GM12878 (cell line): ENCODE data around the gene SMPD2. TPM values are rescaled to one million over a fixed set of nuclear protein-coding genes. Genes with fewer than 3 reads are reported as not detected.

ENCODE experiments used
- ATAC-seq: fragments of 200-7000 bp; cut with Tn5 transposase; 3 replicates; pipeline ENCODE4 v1.9.1; 2020; ENCODE audit warnings: mild to moderate bottlenecking, moderate library complexity
- BruUV-seq: library from RNA; stranded (reverse); fragments of 400-500 nt; replicated peaks from 2 replicates; lab custom pipeline; 2021; lab: Mats Ljungman, UMichigan
- CTCF ChIA-PET: fragments of 300-600 bp; sonication (Branson Sonifier 250); formaldehyde crosslinking; extraction: SDS; loops from one replicate; lab custom pipeline; 2021; ENCODE audit warnings: inconsistent platforms; lab: Yijun Ruan, JAX
- POLR2A ChIA-PET: fragments of 350-600 bp; formaldehyde crosslinking; extraction: SDS; loops from one replicate; lab custom pipeline; 2021; ENCODE audit warnings: inconsistent platforms; lab: Charles Lee
- RAD21 ChIA-PET: fragments of 300-600 bp; sonication (Branson Sonifier 250); formaldehyde crosslinking; loops from one replicate; lab custom pipeline; 2023; ENCODE audit warnings: antibody characterized with exemption; ENCODE audit not compliant: unreplicated experiment; lab: Charles Lee
- SMC1A ChIA-PET: fragments of 300-600 bp; sonication (Branson Sonifier 250); formaldehyde crosslinking; loops from one replicate; lab custom pipeline; 2023; ENCODE audit not compliant: unreplicated experiment, uncharacterized antibody; lab: Charles Lee
- DNase-seq: peaks from one replicate; pipeline ENCODE4 v3.0.0-alpha.2; 2011; ENCODE audit warnings: low read depth, low spot score
- FAIRE-seq: peaks from 3 replicates; lab custom pipeline; 2011; peaks lifted over from hg19 to GRCh38; lab: Jason Lieb, UNC
- H2AFZ ChIP-seq: 2 replicates; pipeline ENCODE4 v1.6.0; 2011; ENCODE audit warnings: low read depth, low read length, control low read depth; ENCODE audit not compliant: control insufficient read depth
- H3K27ac ChIP-seq: 2 replicates; pipeline ENCODE4 v1.5.1; 2011; ENCODE audit warnings: control low read depth; ENCODE audit not compliant: control insufficient read depth, insufficient read depth
- H3K27me3 ChIP-seq, 2 experiments: replicated peaks in 1 of 2; 2 replicates each; pipeline versions ENCODE4 v1.6.0 to v1.6.1; 2011; ENCODE audit warnings: low read length in 1 of 2; ENCODE audit not compliant: control insufficient read depth in 2 of 2, insufficient read depth in 2 of 2
- H3K36me3 ChIP-seq, 2 experiments: 2 replicates each; pipeline ENCODE4 v1.5.1; 2011; ENCODE audit warnings: low read length in 1 of 2; ENCODE audit not compliant: control insufficient read depth in 2 of 2, insufficient read depth in 2 of 2
- H3K4me1 ChIP-seq: 2 replicates; pipeline ENCODE4 v1.6.1; 2011; ENCODE audit warnings: mild to moderate bottlenecking, low read length, moderate library complexity, mixed read lengths; ENCODE audit not compliant: control insufficient read depth, insufficient read depth
- H3K4me2 ChIP-seq: 2 replicates; pipeline ENCODE4 v1.6.0; 2011; ENCODE audit warnings: control low read depth; ENCODE audit not compliant: control insufficient read depth, insufficient read depth
- H3K4me3 ChIP-seq: fragments of 200-600 bp; sonication (generic); 2 replicates; pipeline ENCODE4 v1.5.1; 2016
- H3K79me2 ChIP-seq: 2 replicates; pipeline ENCODE4 v1.6.0; 2011; ENCODE audit warnings: low read length; ENCODE audit not compliant: control insufficient read depth, insufficient read depth
- H3K9ac ChIP-seq: 2 replicates; pipeline ENCODE4 v1.8.0; 2011; ENCODE audit warnings: low read length, control low read depth, mixed read lengths; ENCODE audit not compliant: control insufficient read depth, insufficient read depth
- H3K9me3 ChIP-seq: replicated peaks from 3 replicates; pipeline ENCODE4 v1.5.1; 2011; ENCODE audit warnings: mild to moderate bottlenecking, low read length; ENCODE audit not compliant: control insufficient read depth, insufficient read depth
- H4K20me1 ChIP-seq: 2 replicates; pipeline ENCODE4 v1.6.0; 2011; ENCODE audit not compliant: control insufficient read depth, insufficient read depth
- CEBPZ ChIP-seq: fragments of 150-350 bp; IDR thresholded peaks from 2 replicates; pipeline ENCODE4 v1.6.1; 2016; ENCODE audit warnings: low read depth, low read length
- IRF4 ChIP-seq: IDR thresholded peaks from 2 replicates; pipeline ENCODE4 v1.6.1; 2011; ENCODE audit warnings: low read depth, low read length
- SMC3 ChIP-seq: IDR thresholded peaks from 2 replicates; pipeline ENCODE4 v1.6.1; 2011; ENCODE audit warnings: low read length, improper control_type of control experiment, borderline replicate concordance
- SREBF2 ChIP-seq: IDR thresholded peaks from 2 replicates; pipeline ENCODE4 v1.6.1; 2012; ENCODE audit warnings: mild to moderate bottlenecking, low read length
- ZBTB33 ChIP-seq: fragments of 450-650 bp; IDR thresholded peaks from 2 replicates; pipeline ENCODE4 v1.6.1; 2017; ENCODE audit warnings: mild to moderate bottlenecking
- ZNF207 ChIP-seq: fragments of 450-650 bp; IDR thresholded peaks from 2 replicates; pipeline ENCODE4 v1.6.1; 2014; ENCODE audit warnings: antibody characterized with exemption, mild to moderate bottlenecking, borderline replicate concordance
- ZNF687 ChIP-seq: fragments of 450-650 bp; IDR thresholded peaks from 2 replicates; pipeline ENCODE4 v1.6.1; 2017; ENCODE audit warnings: mild to moderate bottlenecking, moderate library complexity
- WGBS: methylation state at CpG from one replicate; pipeline ENCODE4 v1.1.6; 2016; ENCODE audit warnings: low lambda C conversion rate; ENCODE audit not compliant: insufficient replicate concordance, insufficient coverage; ENCODE audit errors: missing lambda C conversion rate; 5-methylcytosine and 5-hydroxymethylcytosine counted together
- in situ Hi-C: fragments of 300-500 bp; cut with MboI; formaldehyde crosslinking; loops from 9 replicates; pipeline ENCODE4 v1.14.3; 2018; ENCODE audit warnings: mixed read lengths
- intact Hi-C: fragments of 100-400 bp; cut with micrococcal nuclease; formaldehyde crosslinking; loops from one replicate; pipeline ENCODE4 v1.14.2; 2022; ENCODE audit not compliant: unreplicated experiment
- polyA plus RNA-seq, 11 experiments: library from polyadenylated mRNA; depleted of rRNA in 4 of 11; unstranded in 6 of 11; stranded (reverse) in 5 of 11; fragments of >200 nt; fragmentation: Nextera tagmentation in 4 of 11; fragmentation: Illumina TruSeq in 1 of 11; extraction: Ambion mirVana in 4 of 11; extraction: Trizol in 1 of 11; gene quantifications; 1 replicate in 1 of 11; 2 replicates in 10 of 11; pipeline versions ENCODE4 v1.2.1 to v1.2.3, GENCODE V29; 2011 to 2016; ENCODE audit warnings: inconsistent platforms in 2 of 11, missing spikeins in 2 of 11, low read depth in 1 of 11
- total RNA-seq, 4 experiments: library from RNA; depleted of rRNA in 3 of 4; stranded (reverse); fragments of >200 nt in 3 of 4; fragmentation: Illumina TruSeq in 1 of 4; extraction: Trizol in 1 of 4; gene quantifications; 2 replicates each; pipeline versions ENCODE4 v1.2.1 to v1.2.3, GENCODE V29; 2013 to 2021

Gene SMPD2
- total and polyA plus RNA-seq, 10 of the 15 experiments (the other 5 are each of a cell fraction or from before 2014, with no cell fraction given), result 0.06 to 15.4 (median 9.7) TPM

GRCh38 chr6:109461733-109462526 is 21.4 kb downstream of the SMPD2 start (continued):
- no peak for TF ChIP-seq ZNF687

GRCh38 chr6:109465772-109466171 is 25.2 kb downstream of the SMPD2 start:
- ChIA-PET RAD21 (interaction anchor here (1.4 to 4.0 kb wide), 2 partner anchors 13 to 24 kb away, joined by 3 to 23 read pairs; no protein-coding TSS in a partner anchor), SMC1A (interaction anchor here (1.2 to 3.5 kb wide), 4 partner anchors 9 to 24 kb away, joined by 5 to 11 read pairs (median 8); partner anchors contain the start of genes MICAL1 and ZBTB24), POLR2A (interaction anchor here (1.0 to 13.1 kb wide), 3 partner anchors 9 to 17 kb away, joined by 3 to 132 read pairs (median 3); partner anchors contain the start of gene ZBTB24), CTCF (interaction anchor here (1.0 to 1.2 kb wide), 2 partner anchors 14 to 278 kb away, joined by 3 to 4 read pairs; no protein-coding TSS in a partner anchor)
- in situ Hi-C loops (no loop called here), intact Hi-C loops (no loop called here)
- H2AFZ ChIP-seq, result no peak overlapping the region
- H3K4me1 ChIP-seq, result no peaks in the 10 kb centered on the region; the same call in none of the 2 replicates
- FAIRE-seq (no peak), DNase-seq (no peak), ATAC-seq (peak; percentile 32; the same call in 1 of the 3 replicates)
- H3K9me3 ChIP-seq, result no peaks in the 10 kb centered on the region; the same call in 1 of the 3 replicates
- TF ChIP-seq SREBF2 (no peak), CEBPZ (no peak), ZBTB33 (peak; percentile 51; the same call in 1 of the 2 replicates), IRF4 (no peak), ZNF207 (no peak), SMC3 (no peak)
- H3K27me3 ChIP-seq, result no peaks in the 10 kb centered on the region
- H3K79me2 ChIP-seq, result peaks cover 10% of the 10 kb centered on the region
- H3K4me2 ChIP-seq, result no peak overlapping the region
- H3K27ac ChIP-seq, result no peak overlapping the region
- no TSS peak for BruUV-seq
- H3K4me3 ChIP-seq, result no peak overlapping the region
- H3K36me3 ChIP-seq, result peaks cover 13 to 33% of the 10 kb centered on the region in 2 experiments
- 74% methylated on average over 7 of the region's 7 CpGs for WGBS
- H4K20me1 ChIP-seq, result no peaks in the 10 kb centered on the region; the same call in 1 of the 2 replicates
- H3K9ac ChIP-seq, result no peak overlapping the region
